SKM-1 (cell line): ENCODE results near the gene GALNT12.

Experiments
- DNase-seq: peaks from one replicate; lab custom pipeline; 2025; ENCODE audit not compliant: unreplicated experiment; lab: John Stamatoyannopoulos, UW

GALNT12 gene

GRCh38 chr9:98807070-98807813 is at the start of gene GALNT12:
Gene GALNT12 (plus strand): TSS chr9:98807670. CDS start chr9:98807699, 29 bp downstream.
- no peak for DNase-seq

GRCh38 chr9:98760231-98760630 is 47.2 kb upstream of the GALNT12 start:
- no peak for DNase-seq

- no peak for DNase-seq
Observed at GRCh38 chr9:98763986-98764745, 43.3 kb upstream of the GALNT12 start.

- DNase-seq: no peak
Observed at GRCh38 chr9:98765256-98765655, 42.2 kb upstream of the GALNT12 start.

GRCh38 chr9:98766586-98766985 is 40.9 kb upstream of the GALNT12 start:
- peak; percentile 32 for DNase-seq

GRCh38 chr9:98767196-98767595 is 40.3 kb upstream of the GALNT12 start:
- DNase-seq: no peak

- no peak for DNase-seq
Observed at GRCh38 chr9:98767915-98768314, 39.6 kb upstream of the GALNT12 start.

- no peak for DNase-seq
Observed at GRCh38 chr9:98768344-98768743, 39.1 kb upstream of the GALNT12 start.

- no peak for DNase-seq
Observed at GRCh38 chr9:98770717-98771116, 36.8 kb upstream of the GALNT12 start.

GRCh38 chr9:98771209-98771874 is 36.1 kb upstream of the GALNT12 start:
- DNase-seq: no peak

- DNase-seq: no peak
Observed at GRCh38 chr9:98772364-98773155, 34.9 kb upstream of the GALNT12 start.

- no peak for DNase-seq
Observed at GRCh38 chr9:98773721-98774120, 33.7 kb upstream of the GALNT12 start.

GRCh38 chr9:98774746-98775145 is 32.7 kb upstream of the GALNT12 start:
- DNase-seq: no peak

GRCh38 chr9:98775831-98776441 is 31.5 kb upstream of the GALNT12 start:
- no peak for DNase-seq

GRCh38 chr9:98777618-98778017 is 29.9 kb upstream of the GALNT12 start:
- no peak for DNase-seq

- no peak for DNase-seq
Observed at GRCh38 chr9:98778251-98778650, 29.2 kb upstream of the GALNT12 start.

- DNase-seq: no peak
Observed at GRCh38 chr9:98778711-98779530, 28.5 kb upstream of the GALNT12 start.

GRCh38 chr9:98780059-98780749 is 27.3 kb upstream of the GALNT12 start:
- DNase-seq: no peak
